NK-92 (cell line): ENCODE measurements around the gene TSNAX.

Experiments
- DNase-seq: peaks from one replicate; lab custom pipeline; 2025; ENCODE audit not compliant: unreplicated experiment; lab: John Stamatoyannopoulos, UW

TSNAX gene

GRCh38 chr1:231597971-231598370 lies 69.5 kb downstream of the TSNAX start:
- no peak for DNase-seq

GRCh38 chr1:231600458-231600976 lies 72.0 kb downstream of the TSNAX start:
- DNase-seq = no peak

- no peak for DNase-seq
Observed at GRCh38 chr1:231601824-231602672, 73.6 kb downstream of the TSNAX start.

- DNase-seq = no peak
Observed at GRCh38 chr1:231602673-231602984, 74.2 kb downstream of the TSNAX start.

GRCh38 chr1:231603598-231604275 lies 75.3 kb downstream of the TSNAX start:
- DNase-seq = no peak

GRCh38 chr1:231604276-231604621 lies 75.8 kb downstream of the TSNAX start:
- no peak for DNase-seq

GRCh38 chr1:231605149-231606100 lies 77.0 kb downstream of the TSNAX start:
- no peak for DNase-seq

GRCh38 chr1:231606712-231607111 lies 78.2 kb downstream of the TSNAX start:
- DNase-seq = no peak

GRCh38 chr1:231610388-231610787 lies 81.9 kb downstream of the TSNAX start:
- DNase-seq = no peak

GRCh38 chr1:231611111-231611510 lies 82.6 kb downstream of the TSNAX start:
- DNase-seq = no peak

GRCh38 chr1:231611851-231612250 lies 83.4 kb downstream of the TSNAX start:
- no peak for DNase-seq

GRCh38 chr1:231612393-231613089 lies 84.1 kb downstream of the TSNAX start:
- no peak for DNase-seq

- DNase-seq = no peak
Observed at GRCh38 chr1:231613419-231614349, 85.2 kb downstream of the TSNAX start.
